Mesenchymal stem cell (in vitro differentiated cells and primary cell): ENCODE data around the gene MORC2.

Experiments used
- DNase-seq: peaks from one replicate; pipeline ENCODE4 v3.0.0-alpha.2; 2013
- H2AFZ ChIP-seq: one replicate; pipeline ENCODE4 v1.6.1; 2013; ENCODE audit warnings: low read depth, mild to moderate bottlenecking, control low read depth, inconsistent platforms, low read length, moderate library complexity
- H2AK5ac ChIP-seq: 2 replicates; pipeline ENCODE4 v1.6.1; 2013; ENCODE audit warnings: low read length, moderate library complexity, mild to moderate bottlenecking, inconsistent platforms; ENCODE audit not compliant: severe bottlenecking
- H2BK120ac ChIP-seq: one replicate; pipeline ENCODE4 v1.6.1; 2013; ENCODE audit warnings: low read depth, mild to moderate bottlenecking, inconsistent platforms, low read length, moderate library complexity
- H2BK12ac ChIP-seq, 2 experiments: one replicate each; pipeline ENCODE4 v1.6.1; 2013; ENCODE audit warnings: inconsistent platforms in 2 of 2, low read length in 2 of 2, mild to moderate bottlenecking in 2 of 2, moderate library complexity in 2 of 2, control low read depth in 1 of 2
- H2BK15ac ChIP-seq: one replicate; pipeline ENCODE4 v1.6.1; 2013; ENCODE audit warnings: mild to moderate bottlenecking, low read depth, inconsistent platforms; ENCODE audit not compliant: poor library complexity, severe bottlenecking
- H2BK5ac ChIP-seq: 2 replicates; pipeline ENCODE4 v1.6.1; 2013; ENCODE audit warnings: low read depth, mild to moderate bottlenecking, low read length, control low read depth, inconsistent platforms; ENCODE audit not compliant: poor library complexity, severe bottlenecking
- H3K14ac ChIP-seq, 2 experiments: one replicate each; pipeline ENCODE4 v1.6.1; 2013; ENCODE audit warnings: inconsistent platforms in 2 of 2, low read length in 2 of 2, control low read depth in 1 of 2, mild to moderate bottlenecking in 1 of 2, moderate library complexity in 1 of 2
- H3K18ac ChIP-seq, 2 experiments: one replicate each; pipeline ENCODE4 v1.6.1; 2013; ENCODE audit warnings: inconsistent platforms in 2 of 2, low read length in 2 of 2, control low read depth in 1 of 2, low read depth in 1 of 2, mild to moderate bottlenecking in 1 of 2
- H3K23ac ChIP-seq, 2 experiments: one replicate each; pipeline ENCODE4 v1.6.1; 2013; ENCODE audit warnings: inconsistent platforms in 2 of 2, low read length in 2 of 2, mild to moderate bottlenecking in 2 of 2, moderate library complexity in 2 of 2, control low read depth in 1 of 2
- H3K27ac ChIP-seq: 2 replicates; pipeline ENCODE4 v1.5.1; 2013; ENCODE audit warnings: mild to moderate bottlenecking, moderate library complexity, low read length, control low read depth, inconsistent platforms; ENCODE audit not compliant: poor library complexity, severe bottlenecking
- H3K27me3 ChIP-seq, 2 experiments: 2 replicates each; pipeline versions ENCODE4 v1.6.1 to v1.7.0; 2013; ENCODE audit warnings: low read length in 2 of 2, mild to moderate bottlenecking in 2 of 2, moderate library complexity in 2 of 2, control low read depth in 1 of 2, inconsistent platforms in 1 of 2; ENCODE audit not compliant: control insufficient read depth in 1 of 2, insufficient read depth in 1 of 2
- H3K36me3 ChIP-seq, 2 experiments: 2 replicates each; pipeline versions ENCODE4 v1.6.1 to v1.7.0; 2013; ENCODE audit warnings: low read length in 2 of 2, control low read depth in 1 of 2, inconsistent platforms in 1 of 2, low read depth in 1 of 2, mild to moderate bottlenecking in 1 of 2; ENCODE audit not compliant: insufficient read depth in 2 of 2, control insufficient read depth in 1 of 2
- H3K4ac ChIP-seq, 2 experiments: one replicate each; pipeline ENCODE4 v1.6.1; 2013; ENCODE audit warnings: inconsistent platforms in 2 of 2, low read length in 2 of 2, mild to moderate bottlenecking in 2 of 2, moderate library complexity in 2 of 2, control low read depth in 1 of 2, low read depth in 1 of 2
- H3K4me1 ChIP-seq: 2 replicates; pipeline ENCODE4 v1.6.1; 2013; ENCODE audit warnings: low read depth, low read length, control low read depth; ENCODE audit not compliant: control insufficient read depth, insufficient read depth
- H3K4me2 ChIP-seq: 2 replicates; pipeline ENCODE4 v1.6.1; 2013; ENCODE audit warnings: low read length, mild to moderate bottlenecking, inconsistent platforms; ENCODE audit not compliant: poor library complexity, severe bottlenecking
- H3K4me3 ChIP-seq, 2 experiments: 2 replicates each; pipeline versions ENCODE4 v1.5.1 to v1.7.0; 2013; ENCODE audit warnings: low read length in 2 of 2, mild to moderate bottlenecking in 2 of 2, control low read depth in 1 of 2, low read depth in 1 of 2; ENCODE audit not compliant: insufficient read depth in 1 of 2
- H3K79me1 ChIP-seq: replicated peaks from 2 replicates; pipeline ENCODE4 v1.6.1; 2013; ENCODE audit warnings: mild to moderate bottlenecking, control low read depth, low read length, inconsistent platforms; ENCODE audit not compliant: poor library complexity, severe bottlenecking
- H3K9ac ChIP-seq: 2 replicates; pipeline ENCODE4 v1.7.0; 2013; ENCODE audit warnings: mild to moderate bottlenecking, low read length, moderate library complexity
- H3K9me3 ChIP-seq: 2 replicates; pipeline ENCODE4 v1.7.0; 2013; ENCODE audit warnings: mild to moderate bottlenecking, low read length; ENCODE audit not compliant: control insufficient read depth
- H4K8ac ChIP-seq: one replicate; pipeline ENCODE4 v1.6.1; 2013; ENCODE audit warnings: inconsistent platforms, mild to moderate bottlenecking, low read length, moderate library complexity
- H4K91ac ChIP-seq: one replicate; pipeline ENCODE4 v1.6.1; 2013; ENCODE audit warnings: mild to moderate bottlenecking, low read length, inconsistent platforms
- WGBS: methylation state at CpG from one replicate; pipeline ENCODE4 v1.1.7; 2013; ENCODE audit warnings: mixed read lengths; 5-methylcytosine and 5-hydroxymethylcytosine counted together

Gene MORC2

DNA sequence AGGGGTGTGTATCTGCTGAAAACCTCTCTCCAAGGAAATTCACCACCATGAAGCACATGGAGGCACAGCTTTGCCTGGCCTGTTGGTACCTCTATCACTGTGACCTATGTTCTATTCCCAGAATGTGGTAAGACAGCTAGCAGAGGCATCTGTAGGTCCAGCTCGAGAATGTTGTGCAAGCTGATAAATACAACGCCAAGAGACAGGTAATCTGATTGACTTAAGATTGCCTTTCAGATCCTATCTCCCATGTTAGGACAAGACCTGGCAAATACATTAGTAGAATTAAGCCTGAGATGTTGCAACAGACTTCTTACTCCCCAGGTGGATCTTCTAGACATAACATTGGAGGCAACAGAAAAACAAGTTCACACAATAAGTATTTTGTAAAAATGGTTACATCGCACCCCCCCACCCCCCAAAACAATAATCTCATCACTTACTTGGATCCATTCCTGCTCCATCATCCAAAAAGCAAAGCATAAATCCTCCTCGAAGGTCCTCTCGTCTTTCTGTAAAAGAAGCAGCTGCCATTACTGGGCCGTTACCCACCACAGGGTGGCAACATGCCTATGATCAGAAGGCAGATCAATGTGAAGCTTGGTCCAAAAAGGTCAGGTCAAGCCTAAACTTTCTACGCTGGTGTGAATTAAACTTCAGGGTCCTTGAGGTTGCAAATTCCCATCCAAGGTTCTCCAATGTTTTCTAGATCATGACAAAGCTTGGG, 18.5 kb downstream of the MORC2 start:
- Histone ChIP-seq H3K4me3 (no peak overlapping the region), H2AFZ (no peak overlapping the region), H3K4me1 (no peaks in the 10 kb centered on the region), H3K36me3 (peaks cover 41 to 94% of the 10 kb centered on the region in 2 experiments), H3K79me1 (peaks cover 37% of the 10 kb centered on the region), H2BK120ac (no peak overlapping the region), H3K27me3 (no peaks in the 10 kb centered on the region), H3K4ac (no peak overlapping the region), H2BK12ac (no peak overlapping the region), H3K23ac (no peak overlapping the region), H2BK15ac (no peak overlapping the region), H3K14ac (no peak overlapping the region), H4K91ac (no peak overlapping the region), H3K9me3 (no peaks in the 10 kb centered on the region), H3K18ac (no peak overlapping the region), H3K9ac (no peak overlapping the region), H3K4me2 (no peak overlapping the region), H3K27ac (no peak overlapping the region), H2BK5ac (no peak overlapping the region), H4K8ac (no peak overlapping the region), H2AK5ac (no peak overlapping the region)
- 95% methylated on average over 7 of the region's 7 CpGs for WGBS
- DNase-seq = no peak

DNA sequence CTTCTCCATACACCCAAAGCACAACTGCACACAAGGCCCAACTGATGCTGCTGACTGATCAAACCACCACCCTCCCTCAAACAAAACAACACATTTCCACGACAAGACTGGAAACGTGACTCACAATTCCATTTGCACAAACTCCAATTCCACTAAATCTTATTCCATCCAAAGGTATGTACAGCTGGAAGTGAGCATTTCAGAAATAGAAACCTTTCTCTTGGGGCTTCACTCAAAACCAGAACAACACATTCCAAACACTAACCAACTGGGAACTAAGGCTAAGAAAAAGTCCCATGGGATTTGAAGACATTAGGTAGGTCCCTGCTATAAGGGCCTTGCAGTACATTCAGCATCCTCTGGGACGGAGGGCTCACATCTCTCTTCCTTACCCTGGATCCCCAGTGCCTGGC, 19.6 kb downstream of the MORC2 start:
- H3K9me3 ChIP-seq = no peaks in the 10 kb centered on the region
- peaks cover 51 to 96% of the 10 kb centered on the region in 2 experiments for H3K36me3 ChIP-seq
- H3K79me1 ChIP-seq = peaks cover 46% of the 10 kb centered on the region
- no peak overlapping the region for H2BK5ac ChIP-seq
- H2BK12ac ChIP-seq = no peak overlapping the region
- no peak overlapping the region for H2AFZ ChIP-seq
- H2BK15ac ChIP-seq = no peak overlapping the region
- H3K18ac ChIP-seq = no peak overlapping the region
- H4K8ac ChIP-seq = no peak overlapping the region
- DNase-seq = peak; percentile 13
- H3K9ac ChIP-seq = peak overlapping the region; percentile 40
- H3K27ac ChIP-seq = no peak overlapping the region
- no peak overlapping the region for H3K23ac ChIP-seq
- H3K4me2 ChIP-seq = no peak overlapping the region
- H2AK5ac ChIP-seq = no peak overlapping the region
- H3K4me1 ChIP-seq = no peaks in the 10 kb centered on the region
- no peak overlapping the region for H3K14ac ChIP-seq
- 83% methylated on average over 3 of the region's 3 CpGs for WGBS
- no peaks in the 10 kb centered on the region for H3K27me3 ChIP-seq
- H4K91ac ChIP-seq = no peak overlapping the region
- H3K4ac ChIP-seq = no peak overlapping the region
- H2BK120ac ChIP-seq = no peak overlapping the region
- no peak overlapping the region for H3K4me3 ChIP-seq

DNA sequence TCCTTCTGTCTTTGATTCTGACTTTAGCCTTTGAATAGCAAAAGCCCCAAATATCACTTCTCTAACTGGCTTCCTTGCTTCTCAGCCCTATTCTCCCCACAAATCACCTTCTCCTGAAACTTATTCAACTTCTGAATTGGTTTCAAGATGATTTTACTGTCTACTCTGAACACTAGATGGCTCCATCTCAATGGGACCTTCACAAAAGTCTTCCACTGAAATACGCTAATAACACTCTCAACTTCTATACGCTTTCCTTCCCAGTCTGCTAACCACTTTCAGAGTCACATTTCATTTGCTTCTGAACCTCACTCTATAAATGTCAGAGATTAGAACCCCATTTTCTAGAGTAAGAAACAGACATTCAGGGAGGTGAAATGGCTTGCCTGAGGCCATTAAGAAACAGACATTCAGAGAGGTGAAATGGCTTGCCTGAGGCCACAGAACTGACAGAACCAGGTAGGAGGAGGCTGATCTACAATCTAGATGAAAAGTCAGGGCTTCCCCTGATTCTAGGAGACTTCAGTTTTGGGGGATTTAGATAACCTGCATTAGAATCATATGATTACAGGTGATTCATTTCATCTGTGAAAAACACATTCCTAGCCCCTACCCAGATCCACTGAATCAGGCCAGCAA, 20.6 kb downstream of the MORC2 start:
- H3K14ac ChIP-seq = no peak overlapping the region
- H3K4me2 ChIP-seq = no peak overlapping the region
- no peaks in the 10 kb centered on the region for H3K9me3 ChIP-seq
- H2BK5ac ChIP-seq = no peak overlapping the region
- no peak overlapping the region for H3K4me3 ChIP-seq
- DNase-seq = peak; percentile 72
- H3K18ac ChIP-seq = no peak overlapping the region
- H3K27ac ChIP-seq = no peak overlapping the region
- H3K9ac ChIP-seq = peak overlapping the region; percentile 40
- no peak overlapping the region for H2BK12ac ChIP-seq
- H3K27me3 ChIP-seq = no peaks in the 10 kb centered on the region
- no peak overlapping the region for H2BK15ac ChIP-seq
- H3K4ac ChIP-seq = no peak overlapping the region
- peaks cover 46% of the 10 kb centered on the region for H3K79me1 ChIP-seq
- no peak overlapping the region for H4K91ac ChIP-seq
- WGBS = 72% methylated on average over 2 of the region's 2 CpGs
- no peak overlapping the region for H3K23ac ChIP-seq
- peaks cover 56 to 96% of the 10 kb centered on the region in 2 experiments for H3K36me3 ChIP-seq
- H3K4me1 ChIP-seq = no peaks in the 10 kb centered on the region
- H2AFZ ChIP-seq = no peak overlapping the region
- H2BK120ac ChIP-seq = no peak overlapping the region
- H4K8ac ChIP-seq = no peak overlapping the region
- no peak overlapping the region for H2AK5ac ChIP-seq

DNA sequence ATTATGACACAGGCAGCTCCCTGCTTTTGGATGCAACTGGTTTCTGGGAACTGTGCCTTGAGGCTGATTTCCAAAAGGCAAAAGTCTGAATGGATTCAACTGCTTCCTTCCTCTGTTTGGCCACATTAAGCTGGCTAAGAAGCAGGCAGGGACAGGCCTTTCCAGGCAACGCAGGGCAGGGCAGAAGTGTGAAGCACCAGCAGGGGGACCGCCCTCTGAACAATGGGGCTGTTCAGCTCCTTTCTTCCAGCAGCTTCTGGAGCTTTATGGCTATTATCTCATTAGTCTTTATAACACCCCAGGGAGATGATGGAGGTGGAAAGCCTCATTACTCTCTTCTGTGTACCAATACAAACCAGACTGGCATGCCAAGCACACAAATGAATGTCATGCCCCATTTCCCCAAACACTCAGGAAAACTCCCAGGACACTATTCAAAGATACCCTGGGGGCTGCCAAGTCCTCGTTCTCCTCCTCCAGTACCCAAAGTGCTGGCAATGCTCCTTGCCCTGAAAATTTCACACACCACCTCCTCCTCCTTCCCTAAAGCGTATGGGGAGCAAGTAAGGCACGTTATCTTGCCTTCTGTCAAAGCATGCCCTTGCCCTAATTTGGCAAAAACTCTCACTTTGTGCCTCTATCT, 21.3 kb downstream of the MORC2 start:
- Histone ChIP-seq H2AFZ (no peak overlapping the region), H3K14ac (no peak overlapping the region), H3K4me1 (no peaks in the 10 kb centered on the region), H2BK120ac (no peak overlapping the region), H2AK5ac (no peak overlapping the region), H2BK15ac (no peak overlapping the region), H3K27ac (no peak overlapping the region), H3K23ac (no peak overlapping the region), H4K91ac (no peak overlapping the region), H3K4me3 (no peak overlapping the region), H3K36me3 (peaks cover 60 to 96% of the 10 kb centered on the region in 2 experiments), H3K9me3 (no peaks in the 10 kb centered on the region), H2BK12ac (no peak overlapping the region), H3K27me3 (no peaks in the 10 kb centered on the region), H3K4ac (no peak overlapping the region), H2BK5ac (no peak overlapping the region), H3K18ac (no peak overlapping the region), H3K4me2 (no peak overlapping the region), H3K9ac (peak overlapping the region; percentile 8), H4K8ac (no peak overlapping the region), H3K79me1 (peaks cover 42% of the 10 kb centered on the region)
- DNase-seq = no peak
- WGBS = 90% methylated on average over 4 of the region's 5 CpGs
